Prostate gland (tissue), 2 donors: ENCODE data around the gene HDAC4.

ENCODE experiments used
- POLR2A ChIP-seq: fragments of 450-650 bp; IDR thresholded peaks from one replicate; pipeline ENCODE4 v1.6.1; 2016; ENCODE audit warnings: antibody characterized with exemption, mild to moderate bottlenecking
- TF ChIP-seq, protein P1 (sequence below), 4 experiments: fragments of 200-600 bp in 2 of 4; fragments of 450-650 bp in 2 of 4; sonication (generic) in 2 of 4; IDR thresholded peaks; 1 replicate in 3 of 4; 2 replicates in 1 of 4; pipeline ENCODE4 v1.5.1; 2016 to 2019; ENCODE audit warnings: antibody characterized with exemption in 4 of 4, mild to moderate bottlenecking in 2 of 4, moderate library complexity in 2 of 4

GRCh38 chr2:239087046-239087710 lies 313.6 kb downstream of the HDAC4 start:
- TF ChIP-seq POLR2A = no peak
- TF ChIP-seq, protein P1, sequence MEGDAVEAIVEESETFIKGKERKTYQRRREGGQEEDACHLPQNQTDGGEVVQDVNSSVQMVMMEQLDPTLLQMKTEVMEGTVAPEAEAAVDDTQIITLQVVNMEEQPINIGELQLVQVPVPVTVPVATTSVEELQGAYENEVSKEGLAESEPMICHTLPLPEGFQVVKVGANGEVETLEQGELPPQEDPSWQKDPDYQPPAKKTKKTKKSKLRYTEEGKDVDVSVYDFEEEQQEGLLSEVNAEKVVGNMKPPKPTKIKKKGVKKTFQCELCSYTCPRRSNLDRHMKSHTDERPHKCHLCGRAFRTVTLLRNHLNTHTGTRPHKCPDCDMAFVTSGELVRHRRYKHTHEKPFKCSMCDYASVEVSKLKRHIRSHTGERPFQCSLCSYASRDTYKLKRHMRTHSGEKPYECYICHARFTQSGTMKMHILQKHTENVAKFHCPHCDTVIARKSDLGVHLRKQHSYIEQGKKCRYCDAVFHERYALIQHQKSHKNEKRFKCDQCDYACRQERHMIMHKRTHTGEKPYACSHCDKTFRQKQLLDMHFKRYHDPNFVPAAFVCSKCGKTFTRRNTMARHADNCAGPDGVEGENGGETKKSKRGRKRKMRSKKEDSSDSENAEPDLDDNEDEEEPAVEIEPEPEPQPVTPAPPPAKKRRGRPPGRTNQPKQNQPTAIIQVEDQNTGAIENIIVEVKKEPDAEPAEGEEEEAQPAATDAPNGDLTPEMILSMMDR (IDR thresholded peaks at IDR 0.05) = no peak
